ENCODE data around the gene TAGLN2. TPM values are rescaled to one million over a fixed set of nuclear protein-coding genes. Genes with fewer than 3 reads are reported as not detected.
A peak's percentile ranks its signal among the peaks of the same experiment; 100 is the strongest.

Gene TAGLN2
- total RNA-seq, 3 donors from 2014 or later = 338 to 362 (median 353) TPM

- Mint-ChIP-seq H3K36me3 (ENCODE audit: insufficient read depth) (peaks cover 11% of the 10 kb centered on the region), H3K4me3 (peak overlapping the region; percentile 90), H3K4me1 (ENCODE audit: low read depth) (peaks cover 52% of the 10 kb centered on the region), H3K9me3 (no peaks in the 10 kb centered on the region), H3K27me3 (ENCODE audit: low read depth) (no peaks in the 10 kb centered on the region)
- ATAC-seq (peak; percentile 7 to 12), DNase-seq (no peak)
Observed at GRCh38 chr1:159925719-159926078, 392 bp upstream of the TAGLN2 start.

- peak overlapping the region; percentile 90 for H3K4me3 Mint-ChIP-seq
- ATAC-seq = peak; percentile 25 to 35
- no peaks in the 10 kb centered on the region for H3K27me3 Mint-ChIP-seq (ENCODE audit: low read depth)
- DNase-seq = peak; percentile 42
- H3K9me3 Mint-ChIP-seq = no peaks in the 10 kb centered on the region
- H3K36me3 Mint-ChIP-seq (ENCODE audit: insufficient read depth) = peaks cover 26% of the 10 kb centered on the region
- H3K4me1 Mint-ChIP-seq (ENCODE audit: low read depth) = peaks cover 65% of the 10 kb centered on the region
Observed at GRCh38 chr1:159924025-159924790, 1.1 kb downstream of the TAGLN2 start.

GRCh38 chr1:159923203-159924024 lies 1.9 kb downstream of the TAGLN2 start:
- H3K27me3 Mint-ChIP-seq (ENCODE audit: low read depth) = no peaks in the 10 kb centered on the region
- no peaks in the 10 kb centered on the region for H3K9me3 Mint-ChIP-seq
- peak overlapping the region; percentile 90 for H3K4me3 Mint-ChIP-seq
- ATAC-seq (peak; percentile 21 to 32), DNase-seq (peak; percentile 66)
- peaks cover 32% of the 10 kb centered on the region for H3K36me3 Mint-ChIP-seq (ENCODE audit: insufficient read depth)
- peaks cover 70% of the 10 kb centered on the region for H3K4me1 Mint-ChIP-seq (ENCODE audit: low read depth)

GRCh38 chr1:159922511-159923202 lies 2.6 kb downstream of the TAGLN2 start:
- Mint-ChIP-seq H3K27me3 (ENCODE audit: low read depth) (no peaks in the 10 kb centered on the region), H3K4me3 (peak overlapping the region; percentile 90), H3K36me3 (ENCODE audit: insufficient read depth) (peaks cover 39% of the 10 kb centered on the region), H3K4me1 (ENCODE audit: low read depth) (peaks cover 78% of the 10 kb centered on the region), H3K9me3 (no peaks in the 10 kb centered on the region)
- DNase-seq (no peak), ATAC-seq (no peak)

DNA sequence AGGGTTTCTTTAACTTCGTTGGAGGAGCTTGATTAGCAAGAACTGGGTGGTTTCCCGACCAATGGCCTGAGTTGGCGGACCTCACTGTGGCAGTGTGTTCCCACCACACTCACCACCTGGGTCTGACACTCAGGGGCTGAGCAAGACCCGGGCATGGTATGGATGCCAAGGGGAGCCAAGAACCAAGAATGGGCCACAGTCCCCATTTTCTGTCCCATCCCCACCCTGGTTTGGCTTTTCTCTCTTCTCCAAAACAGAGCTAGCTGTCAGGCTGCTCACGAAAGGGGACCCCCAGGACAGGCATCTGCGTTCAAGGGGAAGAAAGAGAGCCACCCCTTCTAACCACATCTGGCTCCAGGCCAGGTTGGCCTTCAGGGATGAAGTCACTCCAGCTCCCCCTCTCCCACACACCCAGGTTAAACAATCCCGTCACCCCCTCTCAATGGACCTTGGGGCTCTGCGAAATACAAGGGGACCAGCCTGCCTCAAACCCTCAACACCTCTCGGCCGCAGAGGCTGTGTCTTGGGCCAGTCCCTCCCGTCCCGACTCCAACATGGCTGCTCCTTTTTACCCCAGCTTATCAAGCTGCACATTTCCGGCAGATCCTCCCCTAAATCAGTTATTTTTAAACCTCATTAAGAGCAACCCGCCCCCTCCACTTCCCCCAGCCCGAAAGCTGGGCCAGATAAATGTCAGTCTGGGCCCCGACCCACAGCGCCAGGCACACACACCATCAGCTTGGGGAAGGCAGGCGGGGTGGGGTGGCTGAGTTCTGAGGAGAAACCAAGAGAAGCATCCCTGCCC lies 3.4 kb downstream of the TAGLN2 start:
- H3K4me3 Mint-ChIP-seq = peak overlapping the region; percentile 90
- H3K4me1 Mint-ChIP-seq (ENCODE audit: low read depth) = peaks cover 81% of the 10 kb centered on the region
- ATAC-seq (no peak), DNase-seq (no peak)
- H3K9me3 Mint-ChIP-seq = no peaks in the 10 kb centered on the region
- H3K27me3 Mint-ChIP-seq (ENCODE audit: low read depth) = no peaks in the 10 kb centered on the region
- H3K36me3 Mint-ChIP-seq (ENCODE audit: insufficient read depth) = peaks cover 43% of the 10 kb centered on the region

DNA sequence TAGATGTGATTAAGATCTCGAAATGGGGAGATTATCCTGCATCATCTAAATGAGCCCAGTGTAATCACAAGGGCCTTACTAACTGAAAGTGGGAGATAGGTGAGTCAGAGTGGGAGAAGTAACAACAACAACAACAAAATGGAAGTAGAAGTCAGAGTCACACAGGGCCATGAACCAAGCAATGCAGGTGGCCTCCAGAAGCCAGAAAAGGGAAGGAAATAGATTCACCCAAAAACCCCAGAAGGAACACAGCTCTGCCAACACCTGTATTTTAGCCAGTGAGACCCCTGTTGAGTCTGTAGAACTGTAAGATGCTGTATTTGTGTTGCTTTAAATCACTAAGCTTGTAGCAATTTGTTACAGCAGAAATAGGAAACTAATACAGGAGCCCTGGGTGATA lies 4.1 kb downstream of the TAGLN2 start:
- Mint-ChIP-seq H3K9me3 (no peaks in the 10 kb centered on the region), H3K27me3 (ENCODE audit: low read depth) (no peaks in the 10 kb centered on the region), H3K4me3 (peak overlapping the region; percentile 90), H3K4me1 (ENCODE audit: low read depth) (peaks cover 75% of the 10 kb centered on the region), H3K36me3 (ENCODE audit: insufficient read depth) (peaks cover 43% of the 10 kb centered on the region)
- DNase-seq = no peak
- peak; percentile 10 to 16 for ATAC-seq

GRCh38 chr1:159920651-159921050 lies 4.7 kb downstream of the TAGLN2 start:
- ATAC-seq (no peak), DNase-seq (no peak)
- no peaks in the 10 kb centered on the region for H3K27me3 Mint-ChIP-seq (ENCODE audit: low read depth)
- H3K36me3 Mint-ChIP-seq (ENCODE audit: insufficient read depth) = peaks cover 43% of the 10 kb centered on the region
- H3K9me3 Mint-ChIP-seq = no peaks in the 10 kb centered on the region
- H3K4me1 Mint-ChIP-seq (ENCODE audit: low read depth) = peaks cover 69% of the 10 kb centered on the region
- no peak overlapping the region for H3K4me3 Mint-ChIP-seq

DNA sequence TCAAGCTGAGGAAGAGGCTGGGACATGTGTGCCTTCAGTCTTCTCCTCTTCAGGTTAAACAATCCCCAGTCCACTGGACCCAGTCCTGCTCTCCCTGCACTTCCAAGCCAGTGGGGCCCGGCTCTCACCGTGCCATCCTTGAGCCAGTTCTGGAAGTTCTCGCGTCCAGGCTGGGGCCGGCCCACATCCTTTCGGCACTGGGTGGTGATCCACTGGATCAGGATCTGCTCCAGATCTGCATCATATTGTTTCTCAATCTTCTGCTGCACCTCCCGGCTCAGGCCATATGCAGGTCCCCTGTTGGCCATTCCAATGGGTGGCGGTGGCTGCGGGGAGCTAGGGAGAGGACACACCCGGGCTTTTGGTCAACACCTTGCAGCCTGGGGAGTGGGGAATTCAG lies 5.1 kb downstream of the TAGLN2 start:
- H3K36me3 Mint-ChIP-seq (ENCODE audit: insufficient read depth) = peaks cover 43% of the 10 kb centered on the region
- peaks cover 66% of the 10 kb centered on the region for H3K4me1 Mint-ChIP-seq (ENCODE audit: low read depth)

DNA sequence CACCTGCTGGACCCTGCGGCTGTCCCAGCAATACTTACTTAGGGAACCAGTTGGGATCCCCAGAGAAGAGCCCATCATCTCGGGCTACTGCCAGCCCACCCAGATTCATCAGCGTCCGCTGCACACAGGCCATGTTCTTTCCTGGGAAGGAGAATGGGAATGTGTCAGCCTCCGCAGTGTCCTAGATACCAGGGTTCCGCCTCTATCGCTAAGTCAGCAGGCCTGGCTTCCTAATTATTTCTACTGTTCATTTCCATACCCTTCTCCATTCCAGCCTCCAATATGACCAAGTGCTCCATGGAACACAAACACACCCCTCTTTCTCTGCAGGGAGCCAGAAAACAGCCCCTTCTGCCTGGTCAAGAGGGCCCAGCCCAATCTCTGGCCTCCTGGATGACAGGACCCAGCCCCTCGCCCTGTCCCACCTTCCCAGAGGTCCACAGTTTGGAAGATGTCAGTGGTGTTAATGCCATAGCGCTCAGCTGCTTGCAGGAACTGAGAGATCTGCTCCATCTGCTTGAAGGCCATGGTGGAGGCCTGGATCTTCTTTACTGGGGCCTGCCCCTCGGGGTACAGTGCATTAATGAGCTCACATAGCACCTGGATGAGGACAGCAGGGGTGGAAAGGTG lies 6.0 kb downstream of the TAGLN2 start:
- Mint-ChIP-seq H3K4me1 (ENCODE audit: low read depth) (peaks cover 70% of the 10 kb centered on the region), H3K36me3 (ENCODE audit: insufficient read depth) (peaks cover 45% of the 10 kb centered on the region), H3K4me3 (no peak overlapping the region), H3K9me3 (no peaks in the 10 kb centered on the region), H3K27me3 (ENCODE audit: low read depth) (no peaks in the 10 kb centered on the region)
- ATAC-seq (no peak), DNase-seq (no peak)

More for the DNA sequence above, 5.1 kb downstream of the TAGLN2 start:
- no peak overlapping the region for H3K4me3 Mint-ChIP-seq
- no peaks in the 10 kb centered on the region for H3K27me3 Mint-ChIP-seq (ENCODE audit: low read depth)
- H3K9me3 Mint-ChIP-seq = no peaks in the 10 kb centered on the region
- no peak for DNase-seq
- ATAC-seq = no peak

GRCh38 chr1:159918352-159919200 lies 6.7 kb downstream of the TAGLN2 start:
- Mint-ChIP-seq H3K36me3 (ENCODE audit: insufficient read depth) (peaks cover 44% of the 10 kb centered on the region), H3K4me3 (no peak overlapping the region), H3K27me3 (ENCODE audit: low read depth) (no peaks in the 10 kb centered on the region), H3K9me3 (no peaks in the 10 kb centered on the region), H3K4me1 (ENCODE audit: low read depth) (peaks cover 70% of the 10 kb centered on the region)
- DNase-seq (no peak), ATAC-seq (no peak)

- H3K4me3 Mint-ChIP-seq = no peak overlapping the region
- peaks cover 44% of the 10 kb centered on the region for H3K36me3 Mint-ChIP-seq (ENCODE audit: insufficient read depth)
- ATAC-seq = no peak
Observed at GRCh38 chr1:159917533-159918351, 7.6 kb downstream of the TAGLN2 start.

More at GRCh38 chr1:159917533-159918351, 7.6 kb downstream of the TAGLN2 start:
- no peak for DNase-seq
- H3K27me3 Mint-ChIP-seq (ENCODE audit: low read depth) = no peaks in the 10 kb centered on the region
- H3K4me1 Mint-ChIP-seq (ENCODE audit: low read depth) = peaks cover 70% of the 10 kb centered on the region
- no peaks in the 10 kb centered on the region for H3K9me3 Mint-ChIP-seq

All from activated T-cell treated with anti-CD3 and anti-CD28 coated beads, Interleukin-2, amount 50 U/mL, for 4 hours (primary cell).